GM18951 (cell line): ENCODE measurements around the gene F7.
"Not testable (repeated sequence)": the region's sequence is repeated elsewhere in the genome, so short reads cannot be mapped to it uniquely, and the experiment has no call there.

Source experiments
- POLR2A ChIP-seq: IDR thresholded peaks from 4 replicates; pipeline ENCODE4 v1.6.1; 2011; ENCODE audit warnings: mild to moderate bottlenecking; ENCODE audit not compliant: insufficient read length, insufficient read depth; ENCODE audit errors: extremely low read depth
- in situ Hi-C: fragments of 300-500 bp; cut with MboI; formaldehyde crosslinking; loops from one replicate; pipeline ENCODE4 v1.12.0; 2022; ENCODE audit warnings: low sequenced_read_pairs, mixed read lengths, inconsistent platforms; ENCODE audit not compliant: unreplicated experiment

F7 gene

GRCh38 chr13:113105032-113105920 is at the start of gene F7:
Gene F7, plus strand, starts transcription at chr13:113105791. Its CDS starts 51 bp downstream, at chr13:113105842.
- no peak for TF ChIP-seq POLR2A
- in situ Hi-C loops: no loop called here

GRCh38 chr13:113057084-113057483 is 48.5 kb upstream of the F7 start:
- no peak for TF ChIP-seq POLR2A
- in situ Hi-C loops: no loop called here

- in situ Hi-C loops: not testable (repeated sequence)
Observed at GRCh38 chr13:113057559-113057958, 48.0 kb upstream of the F7 start.

GRCh38 chr13:113058129-113058987 is 47.2 kb upstream of the F7 start:
- TF ChIP-seq POLR2A: no peak

GRCh38 chr13:113058988-113059850 is 46.4 kb upstream of the F7 start:
- no peak for TF ChIP-seq POLR2A
- in situ Hi-C loops: no loop called here

More at GRCh38 chr13:113058129-113058987, 47.2 kb upstream of the F7 start:
- in situ Hi-C loops: no loop called here

GRCh38 chr13:113059891-113060290 is 45.7 kb upstream of the F7 start:
- TF ChIP-seq POLR2A: no peak
- in situ Hi-C loops: no loop called here

- no peak for TF ChIP-seq POLR2A
- in situ Hi-C loops: no loop called here
Observed at GRCh38 chr13:113060557-113061270, 44.9 kb upstream of the F7 start.

GRCh38 chr13:113061271-113061625 is 44.3 kb upstream of the F7 start:
- in situ Hi-C loops: no loop called here
- TF ChIP-seq POLR2A: no peak

- TF ChIP-seq POLR2A: no peak
- in situ Hi-C loops: no loop called here
Observed at GRCh38 chr13:113061796-113062425, 43.7 kb upstream of the F7 start.

GRCh38 chr13:113062691-113063090 is 42.9 kb upstream of the F7 start:
- in situ Hi-C loops: no loop called here
- no peak for TF ChIP-seq POLR2A

GRCh38 chr13:113063091-113063491 is 42.5 kb upstream of the F7 start:
- TF ChIP-seq POLR2A: no peak
- in situ Hi-C loops: no loop called here

GRCh38 chr13:113064000-113064533 is 41.5 kb upstream of the F7 start:
- in situ Hi-C loops: no loop called here

More at GRCh38 chr13:113064000-113064533, 41.5 kb upstream of the F7 start:
- TF ChIP-seq POLR2A: no peak
